Trophoblast cell (in vitro differentiated cells and primary cell): ENCODE data around the gene ACBD6.

Experiments
- DNase-seq, 2 donors: peaks; one replicate each; pipeline ENCODE4 v3.0.0-alpha.2; 2016
- H2AFZ ChIP-seq: 2 replicates; pipeline ENCODE4 v1.6.1; 2013; ENCODE audit warnings: low read length, moderate library complexity, mild to moderate bottlenecking; ENCODE audit not compliant: insufficient read depth, poor library complexity
- H2AK5ac ChIP-seq: 2 replicates; pipeline ENCODE4 v1.6.1; 2013; ENCODE audit warnings: mild to moderate bottlenecking, low read length
- H2BK120ac ChIP-seq: 2 replicates; pipeline ENCODE4 v1.6.1; 2013; ENCODE audit warnings: low read length, mild to moderate bottlenecking, moderate library complexity; ENCODE audit not compliant: insufficient read depth, poor library complexity
- H2BK12ac ChIP-seq: 2 replicates; pipeline ENCODE4 v1.6.1; 2013; ENCODE audit warnings: mild to moderate bottlenecking, low read length, moderate library complexity
- H2BK5ac ChIP-seq: 2 replicates; pipeline ENCODE4 v1.6.1; 2013; ENCODE audit warnings: low read length, low read depth, moderate library complexity, mild to moderate bottlenecking; ENCODE audit not compliant: poor library complexity
- H3K14ac ChIP-seq: 2 replicates; pipeline ENCODE4 v1.6.1; 2013; ENCODE audit warnings: mild to moderate bottlenecking, low read length
- H3K18ac ChIP-seq: 2 replicates; pipeline ENCODE4 v1.6.1; 2013; ENCODE audit warnings: mild to moderate bottlenecking, low read length
- H3K23ac ChIP-seq: 2 replicates; pipeline ENCODE4 v1.6.1; 2013; ENCODE audit warnings: low read length
- H3K27ac ChIP-seq: 2 replicates; pipeline ENCODE4 v1.5.1; 2013; ENCODE audit warnings: low read depth, mild to moderate bottlenecking, inconsistent platforms, low read length, moderate library complexity
- H3K27me3 ChIP-seq: 2 replicates; pipeline ENCODE4 v1.6.1; 2013; ENCODE audit warnings: inconsistent platforms, mild to moderate bottlenecking, low read length, moderate library complexity; ENCODE audit not compliant: insufficient read depth
- H3K36me3 ChIP-seq, 2 experiments: 1 replicate in 1 of 2; 2 replicates in 1 of 2; pipeline ENCODE4 v1.6.1; 2013; ENCODE audit warnings: low read length in 2 of 2, mild to moderate bottlenecking in 2 of 2, moderate library complexity in 1 of 2; ENCODE audit not compliant: insufficient read depth in 2 of 2, control insufficient read depth in 1 of 2
- H3K4ac ChIP-seq: 2 replicates; pipeline ENCODE4 v1.6.1; 2013; ENCODE audit warnings: low read depth, mild to moderate bottlenecking, low read length, moderate library complexity
- H3K4me1 ChIP-seq, 2 experiments: 1 replicate in 1 of 2; 2 replicates in 1 of 2; pipeline ENCODE4 v1.6.1; 2013; ENCODE audit warnings: low read length in 2 of 2, mild to moderate bottlenecking in 2 of 2, moderate library complexity in 1 of 2; ENCODE audit not compliant: insufficient read depth in 2 of 2, control insufficient read depth in 1 of 2
- H3K4me2 ChIP-seq: 2 replicates; pipeline ENCODE4 v1.6.1; 2013; ENCODE audit warnings: inconsistent platforms, mild to moderate bottlenecking, low read length, moderate library complexity
- H3K4me3 ChIP-seq: 2 replicates; pipeline ENCODE4 v1.5.1; 2013; ENCODE audit warnings: mild to moderate bottlenecking, low read depth, low read length, inconsistent platforms
- H3K79me1 ChIP-seq: one replicate; pipeline ENCODE4 v1.6.1; 2013; ENCODE audit warnings: low read length
- H3K79me2 ChIP-seq: 2 replicates; pipeline ENCODE4 v1.6.1; 2013; ENCODE audit warnings: low read length, mild to moderate bottlenecking; ENCODE audit not compliant: control insufficient read depth, insufficient read depth, poor library complexity
- H3K9ac ChIP-seq: 2 replicates; pipeline ENCODE4 v1.6.1; 2013; ENCODE audit warnings: mild to moderate bottlenecking, low read length
- H3K9me3 ChIP-seq: 2 replicates; pipeline ENCODE4 v1.6.1; 2013; ENCODE audit warnings: low read depth, mild to moderate bottlenecking, control low read depth, inconsistent platforms, low read length; ENCODE audit not compliant: insufficient read depth
- H4K12ac ChIP-seq: 2 replicates; pipeline ENCODE4 v1.6.1; 2013; ENCODE audit warnings: low read depth, mild to moderate bottlenecking, low read length, moderate library complexity
- H4K8ac ChIP-seq: 2 replicates; pipeline ENCODE4 v1.6.1; 2013; ENCODE audit warnings: low read depth, mild to moderate bottlenecking, low read length, moderate library complexity
- H4K91ac ChIP-seq: one replicate; pipeline ENCODE4 v1.6.1; 2013; ENCODE audit warnings: low read depth, mild to moderate bottlenecking, low read length, moderate library complexity
- WGBS: extraction: QIAGEN DNeasy Blood & Tissue Kit; methylation state at CpG from one replicate; pipeline ENCODE4 v1.1.7; 2013; ENCODE audit warnings: missing lambda C conversion rate; ENCODE audit not compliant: insufficient read length, insufficient coverage; ENCODE audit errors: extremely low coverage; 5-methylcytosine and 5-hydroxymethylcytosine counted together

Gene ACBD6

GRCh38 chr1:180530501-180530900 lies 28.1 kb upstream of the ACBD6 start:
- no peak overlapping the region for H3K4ac ChIP-seq
- H3K4me3 ChIP-seq: no peak overlapping the region
- no peak overlapping the region for H2AFZ ChIP-seq
- no peak overlapping the region for H2BK120ac ChIP-seq
- H3K9ac ChIP-seq: no peak overlapping the region
- no peak overlapping the region for H4K12ac ChIP-seq
- no peak overlapping the region for H2BK12ac ChIP-seq
- H3K27me3 ChIP-seq: no peaks in the 10 kb centered on the region
- H3K9me3 ChIP-seq: no peaks in the 10 kb centered on the region
- peak overlapping the region; percentile 26 for H4K91ac ChIP-seq
- no peak overlapping the region for H2AK5ac ChIP-seq
- H3K79me1 ChIP-seq: peaks cover 5% of the 10 kb centered on the region
- H3K36me3 ChIP-seq: no peaks in the 10 kb centered on the region
- H3K27ac ChIP-seq: no peak overlapping the region
- peaks cover 9 to 13% of the 10 kb centered on the region in 2 experiments for H3K4me1 ChIP-seq
- no peak overlapping the region for H3K14ac ChIP-seq
- H3K18ac ChIP-seq: no peak overlapping the region
- peak; percentile 94 to 99 for DNase-seq
- no peak overlapping the region for H3K4me2 ChIP-seq
- no peaks in the 10 kb centered on the region for H3K79me2 ChIP-seq
- no peak overlapping the region for H3K23ac ChIP-seq
- WGBS: no CpG with 5 or more reads among the region's 5 CpGs
- H4K8ac ChIP-seq: no peak overlapping the region
- no peak overlapping the region for H2BK5ac ChIP-seq

DNA sequence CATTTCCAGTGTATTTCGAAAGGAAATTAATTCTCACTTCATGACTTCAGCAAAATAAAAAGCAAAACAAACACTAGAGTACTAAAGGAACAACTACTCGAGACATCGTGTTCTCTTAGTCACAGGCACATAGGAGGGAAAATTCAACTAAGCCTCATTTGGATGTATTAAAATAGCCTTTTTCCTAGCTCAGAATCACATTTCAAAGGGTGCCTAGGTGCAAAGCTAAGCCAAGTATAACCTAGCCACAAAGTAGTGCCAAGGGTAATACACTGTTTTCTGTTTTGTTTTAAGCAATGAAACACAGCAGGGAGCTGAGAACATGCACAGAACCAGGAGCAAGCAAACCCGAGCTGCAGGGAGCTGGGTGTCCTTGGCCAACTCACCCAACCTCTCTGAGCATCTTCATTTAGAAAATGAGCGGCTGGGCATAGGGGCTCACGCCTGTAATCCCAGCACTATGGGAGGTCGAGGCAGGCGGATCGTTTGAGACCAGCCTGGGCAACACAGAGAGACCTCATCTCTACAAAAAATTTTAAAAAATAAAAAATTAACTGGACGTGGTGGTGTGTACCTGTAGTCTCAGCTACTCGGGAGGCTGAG lies 26.6 kb upstream of the ACBD6 start:
- Histone ChIP-seq H3K9ac (no peak overlapping the region), H3K27me3 (no peaks in the 10 kb centered on the region), H3K9me3 (no peaks in the 10 kb centered on the region), H3K23ac (no peak overlapping the region), H4K12ac (no peak overlapping the region), H3K79me2 (no peaks in the 10 kb centered on the region), H2BK120ac (no peak overlapping the region), H4K91ac (no peak overlapping the region), H3K4me1 (peaks cover 17 to 23% of the 10 kb centered on the region in 2 experiments), H2AFZ (no peak overlapping the region), H3K79me1 (peaks cover 11% of the 10 kb centered on the region), H3K14ac (no peak overlapping the region), H3K27ac (no peak overlapping the region), H2BK12ac (no peak overlapping the region), H3K4me2 (no peak overlapping the region), H2AK5ac (no peak overlapping the region), H3K18ac (no peak overlapping the region), H3K4me3 (no peak overlapping the region), H2BK5ac (no peak overlapping the region), H3K36me3 (no peaks in the 10 kb centered on the region), H4K8ac (no peak overlapping the region), H3K4ac (no peak overlapping the region)
- DNase-seq: no peak
- no CpG with 5 or more reads among the region's 11 CpGs for WGBS

DNA sequence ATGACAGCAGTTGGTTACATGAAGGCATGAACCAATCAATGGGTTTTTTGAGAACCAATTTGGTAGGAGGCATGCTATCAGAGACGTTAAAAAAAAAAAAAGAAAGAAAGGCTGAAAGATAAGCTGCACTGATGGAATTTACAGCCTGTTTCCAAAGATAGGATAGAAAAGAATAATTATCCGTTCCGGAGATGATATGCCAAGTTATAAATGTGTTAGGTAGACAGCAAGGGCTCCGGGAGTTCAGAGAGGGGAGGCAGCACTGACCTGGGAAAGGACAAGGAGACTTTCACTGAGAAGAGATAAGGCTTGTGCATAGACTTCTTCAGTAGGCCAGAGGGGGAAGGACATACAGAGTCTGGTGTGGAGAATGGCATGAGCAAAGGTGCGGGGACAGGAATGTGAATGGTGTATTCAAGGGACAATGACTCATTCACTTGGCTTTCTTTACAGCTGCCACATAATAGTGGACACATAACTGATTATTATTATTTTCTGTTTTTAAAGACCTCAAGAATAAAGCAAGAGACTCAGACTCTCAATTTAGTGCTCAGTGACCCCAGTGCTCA lies 24.8 kb upstream of the ACBD6 start:
- no peak overlapping the region for H3K4me2 ChIP-seq
- no peak overlapping the region for H2AFZ ChIP-seq
- H3K36me3 ChIP-seq: no peaks in the 10 kb centered on the region
- H3K4me3 ChIP-seq: no peak overlapping the region
- peak overlapping the region; percentile 33 for H2BK120ac ChIP-seq
- peak overlapping the region; percentile 4 for H2BK5ac ChIP-seq
- no peaks in the 10 kb centered on the region for H3K79me2 ChIP-seq
- no peak overlapping the region for H3K9ac ChIP-seq
- H2AK5ac ChIP-seq: no peak overlapping the region
- no peak overlapping the region for H4K12ac ChIP-seq
- H3K27ac ChIP-seq: no peak overlapping the region
- H3K79me1 ChIP-seq: peaks cover 17% of the 10 kb centered on the region
- H3K27me3 ChIP-seq: no peaks in the 10 kb centered on the region
- peak overlapping the region; percentile 47 for H2BK12ac ChIP-seq
- H3K14ac ChIP-seq: no peak overlapping the region
- DNase-seq: peak; percentile 77 to 87
- peak overlapping the region; percentile 57 for H4K91ac ChIP-seq
- H3K23ac ChIP-seq: no peak overlapping the region
- no CpG with 5 or more reads among the region's 5 CpGs for WGBS
- no peak overlapping the region for H3K4ac ChIP-seq
- no peak overlapping the region for H3K18ac ChIP-seq
- no peak overlapping the region for H4K8ac ChIP-seq
- peaks cover 17 to 26% of the 10 kb centered on the region in 2 experiments for H3K4me1 ChIP-seq
- no peaks in the 10 kb centered on the region for H3K9me3 ChIP-seq

- Histone ChIP-seq H3K27me3 (no peaks in the 10 kb centered on the region), H3K18ac (no peak overlapping the region), H2BK5ac (no peak overlapping the region), H2BK12ac (no peak overlapping the region), H4K12ac (no peak overlapping the region), H3K27ac (no peak overlapping the region), H3K23ac (no peak overlapping the region), H2BK120ac (no peak overlapping the region), H3K4ac (no peak overlapping the region), H3K4me1 (peaks cover 19 to 35% of the 10 kb centered on the region in 2 experiments), H3K9ac (no peak overlapping the region), H3K4me3 (no peak overlapping the region), H3K4me2 (no peak overlapping the region), H3K79me2 (no peaks in the 10 kb centered on the region), H2AFZ (no peak overlapping the region), H3K9me3 (no peaks in the 10 kb centered on the region), H4K8ac (no peak overlapping the region), H2AK5ac (no peak overlapping the region), H4K91ac (no peak overlapping the region), H3K14ac (no peak overlapping the region), H3K36me3 (no peaks in the 10 kb centered on the region), H3K79me1 (peaks cover 21% of the 10 kb centered on the region)
- WGBS: no CpG with 5 or more reads among the region's 2 CpGs
- DNase-seq: peak in 1 of 2 donors; percentile 47
Observed at GRCh38 chr1:180525715-180526039, 23.3 kb upstream of the ACBD6 start.
